SU-DHL-6 (cell line): ENCODE data around the gene STMN1.

Experiments
- H2AFZ ChIP-seq: fragments of 200-600 bp; sonication (generic); 2 replicates; pipeline ENCODE4 v1.6.1; 2014; ENCODE audit warnings: low read depth, mild to moderate bottlenecking, moderate library complexity, mixed read lengths, antibody characterized with exemption, low read length; ENCODE audit not compliant: severe bottlenecking
- H3F3A ChIP-seq: fragments of 200-600 bp; shearing (Covaris generic); 2 replicates; pipeline ENCODE4 v1.6.0; 2016; ENCODE audit warnings: antibody characterized with exemption, mild to moderate bottlenecking; ENCODE audit not compliant: insufficient read depth
- H3K27ac ChIP-seq: fragments of 200-600 bp; sonication (generic); 2 replicates; pipeline ENCODE4 v1.5.1; 2016; ENCODE audit warnings: low read depth, mild to moderate bottlenecking, low read length, moderate library complexity, mixed read lengths
- H3K27me3 ChIP-seq: fragments of 200-600 bp; sonication (generic), shearing (Covaris generic); 2 replicates; pipeline ENCODE4 v1.6.0; 2014; ENCODE audit warnings: mild to moderate bottlenecking, low read length
- H3K36me3 ChIP-seq: fragments of 200-600 bp; sonication (generic); 2 replicates; pipeline ENCODE4 v1.6.1; 2014; ENCODE audit warnings: mild to moderate bottlenecking, low read length, mixed read lengths
- H3K4me2 ChIP-seq: fragments of 300-600, 200-600 bp; shearing (Covaris generic), sonication (generic); 2 replicates; pipeline ENCODE4 v1.6.0; 2014; ENCODE audit warnings: low read length, low read depth, mild to moderate bottlenecking; ENCODE audit not compliant: poor library complexity, severe bottlenecking
- H3K4me3 ChIP-seq: fragments of 200-600 bp; sonication (generic); 2 replicates; pipeline ENCODE4 v1.5.1; 2014; ENCODE audit warnings: antibody characterized with exemption, low read length, mild to moderate bottlenecking, mixed read lengths; ENCODE audit not compliant: insufficient read depth, poor library complexity, severe bottlenecking
- H3K79me2 ChIP-seq: fragments of 200-600 bp; sonication (generic); 2 replicates; pipeline ENCODE4 v1.6.1; 2014; ENCODE audit warnings: mild to moderate bottlenecking, low read length, moderate library complexity; ENCODE audit not compliant: insufficient read depth
- H3K9ac ChIP-seq: fragments of 200-600 bp; sonication (generic); 2 replicates; pipeline ENCODE4 v1.7.0; 2014; ENCODE audit warnings: mild to moderate bottlenecking, low read length
- H3K9me2 ChIP-seq: fragments of 200-600 bp; sonication (generic); replicated peaks from 2 replicates; pipeline ENCODE4 v1.6.1; 2014; ENCODE audit warnings: low read length; ENCODE audit not compliant: insufficient read depth
- H3K9me3 ChIP-seq: fragments of 200-600 bp; sonication (generic); 2 replicates; pipeline ENCODE4 v1.6.1; 2014; ENCODE audit warnings: low read length, mixed read lengths; ENCODE audit not compliant: insufficient read depth
- H4K20me1 ChIP-seq: fragments of 200-600 bp; sonication (generic); 2 replicates; pipeline ENCODE4 v1.6.1; 2014; ENCODE audit warnings: low read depth, mild to moderate bottlenecking, antibody characterized with exemption, low read length, moderate library complexity, mixed read lengths
- CTCF ChIP-seq: fragments of 200-600 bp; sonication (generic); IDR thresholded peaks from one replicate; pipeline ENCODE4 v1.5.1; 2017; ENCODE audit warnings: antibody characterized with exemption, mild to moderate bottlenecking, low read length, moderate library complexity; ENCODE audit not compliant: insufficient read depth, poor library complexity, severe bottlenecking
- EZH2phosphoT487 ChIP-seq: fragments of 200-600 bp; sonication (generic), shearing (Covaris generic); conservative IDR thresholded peaks from 2 replicates; pipeline ENCODE4 v1.6.1; 2018; ENCODE audit warnings: mild to moderate bottlenecking, antibody characterized with exemption, low read length, moderate library complexity, mixed read lengths

The STMN1 gene

DNA sequence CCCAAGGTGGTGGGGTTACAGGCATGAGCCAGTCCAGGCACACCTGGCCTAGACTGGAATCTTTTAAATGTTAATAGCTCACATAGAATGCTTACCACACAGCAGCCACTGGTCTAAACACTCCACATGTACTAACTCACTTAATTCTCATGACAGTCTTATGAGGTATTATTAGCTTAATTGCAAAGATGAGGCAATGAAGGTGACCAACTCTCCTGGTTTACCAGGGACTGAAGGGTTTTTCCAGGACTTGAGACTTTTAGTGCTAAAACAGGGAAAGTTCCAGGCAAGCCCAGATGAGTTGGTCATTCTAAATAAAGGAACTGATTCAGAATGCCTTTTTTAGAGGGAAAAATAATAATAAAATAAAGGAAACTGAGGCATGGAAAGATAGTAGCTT, 7.0 kb upstream of the STMN1 start:
- Histone ChIP-seq H3K4me2 (no peak overlapping the region), H3K79me2 (no peaks in the 10 kb centered on the region), H3K36me3 (no peaks in the 10 kb centered on the region), H3K27me3 (no peaks in the 10 kb centered on the region), H3K9me3 (no peaks in the 10 kb centered on the region), H3K27ac (no peak overlapping the region), H2AFZ (no peak overlapping the region), H3K4me3 (no peak overlapping the region), H3K9ac (no peak overlapping the region), H3K9me2 (no peaks in the 10 kb centered on the region), H4K20me1 (no peaks in the 10 kb centered on the region), H3F3A (no peaks in the 10 kb centered on the region)
- TF ChIP-seq CTCF = no peak
- no peak for TF ChIP-seq EZH2phosphoT487

DNA sequence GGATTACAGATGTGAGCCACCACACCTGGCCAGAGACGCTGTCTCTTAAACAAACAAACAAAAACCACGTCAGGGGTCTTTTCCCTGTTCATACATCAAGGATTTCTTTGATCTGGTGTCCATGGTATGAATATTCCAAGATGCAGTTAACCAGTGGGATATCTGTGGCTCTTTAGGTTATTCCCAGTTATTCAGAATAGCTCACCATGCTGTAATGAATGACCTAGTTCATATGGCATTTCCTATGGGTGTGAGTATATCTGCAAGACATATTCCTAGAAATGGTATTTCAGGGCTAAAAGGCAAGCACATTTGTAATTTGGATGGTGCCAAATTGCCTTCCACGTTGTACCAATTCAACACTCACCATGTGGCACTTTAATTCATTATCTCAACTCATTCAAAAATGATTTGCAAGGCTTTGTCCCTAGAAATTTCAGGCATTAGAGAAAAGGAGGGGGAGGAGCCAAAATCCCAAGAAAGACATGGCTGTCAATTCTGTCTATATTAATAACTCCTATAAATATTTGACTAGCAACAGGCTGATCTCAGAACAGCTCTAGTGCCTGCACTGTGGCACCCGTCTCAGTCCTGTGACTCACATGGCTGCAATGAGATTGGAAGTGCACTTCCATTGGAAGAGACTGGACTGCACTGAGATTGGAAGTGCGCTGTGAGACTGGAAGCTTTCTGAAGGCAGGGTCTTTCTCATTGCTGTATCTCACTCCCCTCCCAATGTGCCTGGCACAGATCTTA, 6.0 kb upstream of the STMN1 start:
- H3K27me3 ChIP-seq = no peaks in the 10 kb centered on the region
- H3K4me3 ChIP-seq = no peak overlapping the region
- TF ChIP-seq EZH2phosphoT487 = no peak
- no peak for TF ChIP-seq CTCF
- no peaks in the 10 kb centered on the region for H3F3A ChIP-seq
- H3K9ac ChIP-seq = no peak overlapping the region
- H4K20me1 ChIP-seq = no peaks in the 10 kb centered on the region
- no peaks in the 10 kb centered on the region for H3K36me3 ChIP-seq
- no peak overlapping the region for H3K27ac ChIP-seq
- H3K9me3 ChIP-seq = no peaks in the 10 kb centered on the region
- no peak overlapping the region for H2AFZ ChIP-seq
- no peaks in the 10 kb centered on the region for H3K9me2 ChIP-seq
- H3K79me2 ChIP-seq = no peaks in the 10 kb centered on the region
- no peak overlapping the region for H3K4me2 ChIP-seq

DNA sequence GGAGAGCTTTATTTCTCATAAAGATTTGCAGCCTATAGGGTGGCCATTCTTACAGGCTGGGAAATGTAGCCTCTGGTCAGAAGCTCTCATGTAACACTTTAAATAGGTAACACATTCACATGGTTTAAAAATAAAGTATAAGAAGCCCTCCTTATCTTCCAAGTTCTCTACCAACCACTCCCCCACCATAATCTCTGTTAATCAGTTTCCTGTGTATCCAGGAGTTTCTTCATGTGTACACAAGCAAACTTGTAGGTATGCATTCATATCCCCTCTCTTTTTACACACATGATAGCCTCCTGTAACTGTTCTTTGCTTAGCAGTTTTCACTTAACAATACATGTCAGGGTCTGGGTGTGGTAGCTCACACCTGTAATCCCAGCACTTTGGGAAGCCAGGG, 4.9 kb upstream of the STMN1 start:
- TF ChIP-seq CTCF (no peak), EZH2phosphoT487 (no peak)
- no peaks in the 10 kb centered on the region for H3F3A ChIP-seq

More for the DNA sequence above, 4.9 kb upstream of the STMN1 start:
- Histone ChIP-seq H3K27ac (no peak overlapping the region), H3K9me3 (no peaks in the 10 kb centered on the region), H3K27me3 (no peaks in the 10 kb centered on the region), H3K9ac (no peak overlapping the region), H3K79me2 (no peaks in the 10 kb centered on the region), H2AFZ (no peak overlapping the region), H3K36me3 (no peaks in the 10 kb centered on the region), H4K20me1 (no peaks in the 10 kb centered on the region), H3K4me3 (no peak overlapping the region), H3K9me2 (no peaks in the 10 kb centered on the region), H3K4me2 (no peak overlapping the region)
